ENCODE data around the gene C10orf67.

DNA sequence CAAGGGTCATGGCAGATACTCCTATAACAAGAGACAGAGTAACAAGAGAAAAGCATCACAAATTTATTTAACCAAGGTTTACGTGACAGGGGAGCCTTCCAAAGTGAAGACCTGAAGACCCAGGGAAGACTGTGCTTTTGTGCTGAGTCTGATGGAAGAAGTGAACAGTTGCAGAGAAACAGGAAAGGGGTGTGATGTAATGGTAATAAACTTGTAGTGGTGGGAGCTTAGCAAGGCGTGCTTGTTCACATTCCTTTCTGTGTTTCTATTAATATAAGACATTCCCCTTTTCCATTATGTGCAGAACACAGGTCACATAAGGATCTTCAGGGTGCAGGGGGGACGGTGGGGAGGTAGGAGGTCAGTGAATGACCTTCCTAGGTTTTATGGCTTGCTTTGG, 25.5 kb upstream of the C10orf67 start:
- TF ChIP-seq CTCF (IDR thresholded peaks at IDR 0.05; ENCODE audit: low read depth, low read length, poor library complexity, severe bottlenecking) = no peak
- TF ChIP-seq EZH2phosphoT487 (IDR thresholded peaks at IDR 0.05; ENCODE audit: borderline replicate concordance, low read length) = no peak
